Measurements from ENCODE around the gene TIGD7. TPM values are rescaled to one million over a fixed set of nuclear protein-coding genes. Genes with fewer than 3 reads are reported as not detected.

TIGD7 gene
- polyA plus RNA-seq, 2 of the 4 experiments (the other 2 are of a cell fraction): 1.8 to 4.3 TPM

DNA sequence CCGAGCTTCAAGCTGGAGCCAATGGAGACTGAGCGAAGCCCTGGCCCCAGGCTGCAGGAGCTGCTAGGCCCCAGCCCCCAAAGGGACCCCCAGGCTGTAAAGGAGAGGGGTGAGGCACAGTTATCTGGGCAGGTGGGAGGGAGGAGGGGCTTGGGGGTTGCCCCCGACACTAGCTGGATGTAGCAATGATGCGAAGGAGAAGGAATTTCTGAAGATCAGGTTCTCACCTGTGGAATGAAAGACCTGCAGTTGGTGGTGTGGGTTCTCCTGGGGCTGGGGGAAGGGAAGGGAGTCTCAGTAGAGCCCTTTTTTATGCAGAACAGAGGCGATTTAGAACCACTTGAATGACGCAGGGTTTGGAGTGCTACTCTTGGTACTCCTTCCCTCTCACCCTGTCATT lies 20.1 kb downstream of the TIGD7 start:
- no peak for DNase-seq (ENCODE audit: low read depth in 1 of 2, low spot score in 1 of 2)
- H3K4me3 ChIP-seq: peak overlapping the region; percentile 80; the same call in 2 of the 3 replicates
- H3K27ac ChIP-seq: no peak overlapping the region
- WGBS (ENCODE audit: missing lambda C conversion rate): 98% methylated on average over 6 of the region's 6 CpGs
- no peaks in the 10 kb centered on the region for H3K4me1 ChIP-seq
- FAIRE-seq: no peak
- ChIA-PET CTCF (no interaction called here), POLR2A (interaction anchor here (3.2 kb wide), 1 partner anchor 21 kb away, joined by 12 read pairs; the partner anchor contains the start of genes TIGD7 and ZNF75A)
- H3K9me3 ChIP-seq: peaks cover 59% of the 10 kb centered on the region
- TF ChIP-seq FOSL2 (IDR thresholded peaks at IDR 0.05) (no peak), FOSL2 (CRISPR knock-in tag; IDR thresholded peaks at IDR 0.05) (no peak), ESRRA (IDR thresholded peaks at IDR 0.05; ENCODE audit: borderline replicate concordance, low read length) (no peak), HOXB5 (CRISPR knock-in tag; IDR thresholded peaks at IDR 0.05) (no peak), HEYL (CRISPR knock-in tag; IDR thresholded peaks at IDR 0.05) (no peak), FOSB (CRISPR knock-in tag; IDR thresholded peaks at IDR 0.05) (no peak), ZFP36 (IDR thresholded peaks at IDR 0.05; ENCODE audit: borderline replicate concordance, partially characterized antibody) (no peak), SMC3 (IDR thresholded peaks at IDR 0.05) (no peak), ZNF302 (CRISPR knock-in tag; IDR thresholded peaks at IDR 0.05) (no peak), HOXB13 (CRISPR knock-in tag; IDR thresholded peaks at IDR 0.05; ENCODE audit: low read depth) (no peak), HOXA7 (CRISPR knock-in tag; IDR thresholded peaks at IDR 0.05) (no peak), RFX5 (IDR thresholded peaks at IDR 0.05) (no peak), PHF8 (IDR thresholded peaks at IDR 0.05; ENCODE audit: borderline replicate concordance, low read depth) (no peak), TFCP2L1 (CRISPR knock-in tag; IDR thresholded peaks at IDR 0.05) (no peak), MAZ (IDR thresholded peaks at IDR 0.05; ENCODE audit: borderline replicate concordance, low read depth, low read length) (no peak)
- TF ChIP-seq, protein P1, sequence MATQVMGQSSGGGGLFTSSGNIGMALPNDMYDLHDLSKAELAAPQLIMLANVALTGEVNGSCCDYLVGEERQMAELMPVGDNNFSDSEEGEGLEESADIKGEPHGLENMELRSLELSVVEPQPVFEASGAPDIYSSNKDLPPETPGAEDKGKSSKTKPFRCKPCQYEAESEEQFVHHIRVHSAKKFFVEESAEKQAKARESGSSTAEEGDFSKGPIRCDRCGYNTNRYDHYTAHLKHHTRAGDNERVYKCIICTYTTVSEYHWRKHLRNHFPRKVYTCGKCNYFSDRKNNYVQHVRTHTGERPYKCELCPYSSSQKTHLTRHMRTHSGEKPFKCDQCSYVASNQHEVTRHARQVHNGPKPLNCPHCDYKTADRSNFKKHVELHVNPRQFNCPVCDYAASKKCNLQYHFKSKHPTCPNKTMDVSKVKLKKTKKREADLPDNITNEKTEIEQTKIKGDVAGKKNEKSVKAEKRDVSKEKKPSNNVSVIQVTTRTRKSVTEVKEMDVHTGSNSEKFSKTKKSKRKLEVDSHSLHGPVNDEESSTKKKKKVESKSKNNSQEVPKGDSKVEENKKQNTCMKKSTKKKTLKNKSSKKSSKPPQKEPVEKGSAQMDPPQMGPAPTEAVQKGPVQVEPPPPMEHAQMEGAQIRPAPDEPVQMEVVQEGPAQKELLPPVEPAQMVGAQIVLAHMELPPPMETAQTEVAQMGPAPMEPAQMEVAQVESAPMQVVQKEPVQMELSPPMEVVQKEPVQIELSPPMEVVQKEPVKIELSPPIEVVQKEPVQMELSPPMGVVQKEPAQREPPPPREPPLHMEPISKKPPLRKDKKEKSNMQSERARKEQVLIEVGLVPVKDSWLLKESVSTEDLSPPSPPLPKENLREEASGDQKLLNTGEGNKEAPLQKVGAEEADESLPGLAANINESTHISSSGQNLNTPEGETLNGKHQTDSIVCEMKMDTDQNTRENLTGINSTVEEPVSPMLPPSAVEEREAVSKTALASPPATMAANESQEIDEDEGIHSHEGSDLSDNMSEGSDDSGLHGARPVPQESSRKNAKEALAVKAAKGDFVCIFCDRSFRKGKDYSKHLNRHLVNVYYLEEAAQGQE (IDR thresholded peaks at IDR 0.05): no peak
- ATAC-seq: no peak
- peak overlapping the region; percentile 82; the same call in 2 of the 3 replicates for H3K4me2 ChIP-seq

DNA sequence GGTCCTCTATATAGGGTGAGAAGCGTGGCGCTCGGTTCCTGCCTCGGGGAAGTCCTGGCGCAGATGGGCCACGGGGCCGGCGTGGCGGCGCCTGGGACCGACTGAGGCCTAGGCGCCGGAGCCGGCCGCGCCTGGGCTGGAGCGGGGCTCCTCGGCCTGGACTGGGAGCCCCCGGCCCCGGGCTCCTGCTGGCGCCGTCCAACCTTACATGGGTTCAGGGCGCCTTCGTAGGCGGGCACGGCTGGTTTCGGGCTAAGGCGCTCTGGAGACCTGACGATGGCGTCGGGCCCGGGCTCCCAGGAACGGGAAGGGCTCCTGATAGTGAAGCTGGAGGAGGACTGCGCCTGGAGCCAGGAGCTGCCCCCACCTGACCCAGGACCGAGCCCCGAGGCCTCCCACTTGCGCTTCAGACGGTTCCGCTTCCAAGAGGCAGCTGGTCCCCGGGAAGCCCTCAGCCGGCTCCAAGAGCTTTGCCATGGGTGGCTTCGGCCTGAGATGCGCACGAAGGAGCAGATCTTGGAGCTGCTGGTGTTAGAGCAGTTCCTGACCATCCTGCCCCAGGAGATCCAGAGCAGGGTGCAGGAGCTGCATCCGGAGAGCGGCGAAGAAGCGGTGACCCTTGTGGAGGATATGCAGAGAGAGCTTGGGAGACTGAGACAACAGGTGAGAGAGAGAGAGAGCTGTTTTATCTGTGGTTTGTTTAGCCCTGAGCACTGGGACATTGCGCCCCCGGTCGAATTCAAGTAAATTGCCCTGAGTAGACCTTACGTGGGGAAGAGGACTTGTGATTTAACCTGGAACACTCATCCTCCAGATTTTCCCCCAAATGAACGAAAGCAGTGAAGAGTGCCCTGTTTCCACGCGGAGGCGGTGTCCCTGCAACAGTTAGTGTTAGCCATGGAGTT lies 21.4 kb downstream of the TIGD7 start:
- Histone ChIP-seq H3K27ac (peak overlapping the region; percentile 90 to 97), H3K4me2 (peak overlapping the region; percentile 82), H3K9me3 (peaks cover 45% of the 10 kb centered on the region), H3K4me1 (no peaks in the 10 kb centered on the region), H3K4me3 (peak overlapping the region; percentile 80)
- 71% methylated on average over 15 of the region's 56 CpGs for WGBS (ENCODE audit: missing lambda C conversion rate)
- DNase-seq (ENCODE audit: low read depth in 1 of 2, low spot score in 1 of 2) (no peak), ATAC-seq (peak in 1 of 2 experiments; percentile 19; a peak in 5 of 6 replicates), FAIRE-seq (no peak)
- ChIA-PET POLR2A (interaction anchor here (1.1 to 3.2 kb wide), 10 partner anchors 9 to 174 kb away, joined by 3 to 15 read pairs (median 9); partner anchors contain the start of genes NAA60, OR1F1, TIGD7 and ZNF174), CTCF (interaction anchor here (0.7 to 1.3 kb wide), 2 partner anchors 17 to 101 kb away, joined by 3 to 4 read pairs; no protein-coding TSS in a partner anchor)
- TF ChIP-seq NPAS2 (CRISPR knock-in tag; IDR thresholded peaks at IDR 0.05; ENCODE audit: borderline replicate concordance) (peak; percentile 1; the same call in 1 of the 2 replicates), PHF8 (IDR thresholded peaks at IDR 0.05; ENCODE audit: borderline replicate concordance, low read depth) (peak; percentile 96), JUN (IDR thresholded peaks at IDR 0.05) (0 out of 5 replicates have a peak, but pooled peaks of 1 of the 2 experiments have one; percentile 3), CTCF (IDR thresholded peaks at IDR 0.05) (no peak), KDM5A (IDR thresholded peaks at IDR 0.05) (peak; percentile 87)
- TF ChIP-seq, protein P2, sequence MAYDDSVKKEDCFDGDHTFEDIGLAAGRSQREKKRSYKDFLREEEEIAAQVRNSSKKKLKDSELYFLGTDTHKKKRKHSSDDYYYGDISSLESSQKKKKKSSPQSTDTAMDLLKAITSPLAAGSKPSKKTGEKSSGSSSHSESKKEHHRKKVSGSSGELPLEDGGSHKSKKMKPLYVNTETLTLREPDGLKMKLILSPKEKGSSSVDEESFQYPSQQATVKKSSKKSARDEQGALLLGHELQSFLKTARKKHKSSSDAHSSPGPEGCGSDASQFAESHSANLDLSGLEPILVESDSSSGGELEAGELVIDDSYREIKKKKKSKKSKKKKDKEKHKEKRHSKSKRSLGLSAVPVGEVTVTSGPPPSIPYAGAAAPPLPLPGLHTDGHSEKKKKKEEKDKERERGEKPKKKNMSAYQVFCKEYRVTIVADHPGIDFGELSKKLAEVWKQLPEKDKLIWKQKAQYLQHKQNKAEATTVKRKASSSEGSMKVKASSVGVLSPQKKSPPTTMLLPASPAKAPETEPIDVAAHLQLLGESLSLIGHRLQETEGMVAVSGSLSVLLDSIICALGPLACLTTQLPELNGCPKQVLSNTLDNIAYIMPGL (CRISPR knock-in tag; IDR thresholded peaks at IDR 0.05; ENCODE audit: borderline replicate concordance): no peak
